Smooth muscle cell of the brain vasculature (primary cell): Measurements from ENCODE around the gene EMCN.
"Not testable (repeated sequence)": the region's sequence is repeated elsewhere in the genome, so short reads cannot be mapped to it uniquely, and the experiment has no call there.

Experiments used
- DNase-seq: peaks from one replicate; pipeline ENCODE4 v3.0.0-alpha.2; 2012; ENCODE audit warnings: low read depth, low spot score

Gene EMCN

GRCh38 chr4:100517864-100518341, at the start of gene EMCN:
Gene EMCN (minus strand): TSS chr4:100518022. CDS start chr4:100517914, 108 bp downstream.
- peak; percentile 36 for DNase-seq

GRCh38 chr4:100566396-100566795, 48.6 kb upstream of the EMCN start:
- DNase-seq = no peak

- no peak for DNase-seq
Observed at GRCh38 chr4:100557306-100557705, 39.5 kb upstream of the EMCN start.

- DNase-seq = no peak
Observed at GRCh38 chr4:100555611-100556337, 38.0 kb upstream of the EMCN start.

GRCh38 chr4:100548200-100548560, 30.4 kb upstream of the EMCN start:
- DNase-seq = no peak

- no peak for DNase-seq
Observed at GRCh38 chr4:100547541-100548199, 29.8 kb upstream of the EMCN start.

- DNase-seq = no peak
Observed at GRCh38 chr4:100545427-100545826, 27.6 kb upstream of the EMCN start.

GRCh38 chr4:100540131-100540530, 22.3 kb upstream of the EMCN start:
- DNase-seq = no peak

- no peak for DNase-seq
Observed at GRCh38 chr4:100539706-100540105, 21.9 kb upstream of the EMCN start.

GRCh38 chr4:100533741-100534140, 15.9 kb upstream of the EMCN start:
- no peak for DNase-seq

- DNase-seq = not testable (repeated sequence)
Observed at GRCh38 chr4:100530161-100530560, 12.3 kb upstream of the EMCN start.

GRCh38 chr4:100525686-100526085, 7.9 kb upstream of the EMCN start:
- DNase-seq = no peak

- DNase-seq = no peak
Observed at GRCh38 chr4:100519205-100519604, 1.4 kb upstream of the EMCN start.

- DNase-seq = no peak
Observed at GRCh38 chr4:100516225-100516624, 1.6 kb downstream of the EMCN start.

GRCh38 chr4:100511896-100512295, 5.9 kb downstream of the EMCN start:
- DNase-seq = no peak

GRCh38 chr4:100510551-100510950, 7.3 kb downstream of the EMCN start:
- DNase-seq = no peak

GRCh38 chr4:100509386-100509785, 8.4 kb downstream of the EMCN start:
- no peak for DNase-seq

GRCh38 chr4:100508691-100509090, 9.1 kb downstream of the EMCN start:
- no peak for DNase-seq

GRCh38 chr4:100504086-100504874, 13.5 kb downstream of the EMCN start:
- no peak for DNase-seq

GRCh38 chr4:100497791-100498190, 20.0 kb downstream of the EMCN start:
- DNase-seq = no peak

- DNase-seq = no peak
Observed at GRCh38 chr4:100495074-100495473, 22.7 kb downstream of the EMCN start.

GRCh38 chr4:100494166-100494565, 23.7 kb downstream of the EMCN start:
- no peak for DNase-seq
